ENCODE measurements around the gene CD79B.
"Not testable (repeated sequence)": the region's sequence is repeated elsewhere in the genome, so short reads cannot be mapped to it uniquely, and the experiment has no call there.

Gene CD79B

DNA sequence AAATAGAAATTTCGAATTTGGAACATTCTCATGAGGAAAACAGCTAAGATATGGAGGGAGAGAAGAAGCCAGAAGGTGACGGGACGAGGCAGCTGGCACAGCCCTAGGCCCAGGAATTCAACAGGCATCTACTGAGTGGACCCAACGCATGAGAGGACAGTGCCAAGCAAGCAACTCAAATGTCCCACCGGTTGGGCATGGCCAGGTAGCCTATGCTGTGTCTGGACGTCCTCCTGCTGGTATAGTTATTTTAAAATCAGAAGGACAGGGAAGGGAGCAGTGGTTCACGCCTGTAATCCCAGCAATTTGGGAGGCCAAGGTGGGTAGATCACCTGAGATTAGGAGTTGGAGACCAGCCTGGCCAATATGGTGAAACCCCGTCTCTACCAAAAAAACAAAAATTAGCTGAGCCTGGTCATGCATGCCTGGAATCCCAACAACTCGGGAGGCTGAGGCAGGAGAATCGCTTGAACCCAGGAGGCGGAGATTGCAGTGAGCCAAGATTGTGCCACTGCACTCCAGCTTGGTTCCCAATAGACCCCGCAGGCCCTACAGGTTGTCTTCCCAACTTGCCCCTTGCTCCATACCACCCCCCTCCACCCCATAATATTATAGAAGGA is 15.5 kb downstream of the CD79B start:
- in situ Hi-C loops (cut with HindIII; ENCODE audit: low sequenced_read_pairs), result no loop called here

DNA sequence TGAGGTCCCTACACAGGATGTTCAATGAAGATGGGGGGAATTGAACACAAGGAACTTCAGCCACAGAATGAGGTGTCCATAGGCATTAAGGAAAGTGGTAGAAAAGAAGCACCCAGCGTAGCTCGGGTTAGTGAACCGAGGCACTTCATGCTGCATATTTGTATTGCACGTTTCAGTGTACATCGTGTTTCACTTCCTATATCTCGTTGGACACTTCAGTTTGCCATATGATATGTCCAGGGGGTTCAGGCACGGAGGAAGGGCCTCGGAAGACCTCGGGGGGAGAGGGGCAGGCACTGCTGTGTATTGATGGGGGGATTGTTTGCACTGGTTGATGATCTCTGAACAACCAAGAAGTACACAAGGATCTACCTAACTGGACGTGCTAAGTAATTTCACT is 16.4 kb downstream of the CD79B start:
- in situ Hi-C loops (cut with HindIII; ENCODE audit: low sequenced_read_pairs), result not testable (repeated sequence)

DNA sequence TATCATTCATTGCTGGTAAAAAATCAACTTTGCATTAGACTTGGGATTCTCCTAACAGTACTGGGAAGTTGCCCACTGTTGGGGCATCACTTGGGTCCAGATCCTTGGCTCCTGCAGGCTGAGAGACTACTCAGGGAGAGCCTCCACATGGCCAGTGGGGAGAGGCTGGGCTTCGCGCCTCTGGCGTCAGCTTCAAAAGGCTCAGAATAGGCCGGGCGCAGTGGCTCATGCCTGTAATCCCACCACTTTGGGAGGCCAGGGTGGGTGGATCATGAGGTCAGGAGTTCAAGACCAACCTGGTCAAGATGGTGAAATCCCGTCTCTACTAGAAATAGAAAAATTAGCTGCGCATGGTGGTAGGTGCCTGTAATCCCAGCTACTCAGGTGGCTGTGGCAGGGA is 17.7 kb downstream of the CD79B start:
- in situ Hi-C loops (cut with HindIII; ENCODE audit: low sequenced_read_pairs), result no loop called here

DNA sequence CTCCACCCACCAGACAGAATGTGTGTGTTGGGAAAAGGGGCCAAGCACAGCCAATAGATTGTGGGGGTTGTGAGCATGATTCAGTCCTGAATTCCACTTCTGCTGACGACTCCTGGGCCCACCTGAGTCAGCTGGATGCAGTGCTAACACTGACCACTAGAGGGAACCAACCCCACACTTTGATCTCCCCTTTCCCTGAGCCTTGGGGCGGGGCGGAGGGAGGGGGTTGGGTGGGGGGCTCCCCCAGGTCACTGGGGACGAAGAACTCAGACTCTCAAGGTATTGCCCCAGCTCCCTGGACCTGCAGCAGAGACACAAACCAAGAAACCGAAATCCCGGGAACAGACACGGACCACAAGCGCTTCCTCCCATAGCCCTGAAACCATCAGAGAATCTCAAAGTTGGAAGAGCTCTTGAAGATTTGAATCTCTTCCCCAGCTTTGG is 20.5 kb downstream of the CD79B start:
- in situ Hi-C loops (cut with HindIII; ENCODE audit: low sequenced_read_pairs), result no loop called here

DNA sequence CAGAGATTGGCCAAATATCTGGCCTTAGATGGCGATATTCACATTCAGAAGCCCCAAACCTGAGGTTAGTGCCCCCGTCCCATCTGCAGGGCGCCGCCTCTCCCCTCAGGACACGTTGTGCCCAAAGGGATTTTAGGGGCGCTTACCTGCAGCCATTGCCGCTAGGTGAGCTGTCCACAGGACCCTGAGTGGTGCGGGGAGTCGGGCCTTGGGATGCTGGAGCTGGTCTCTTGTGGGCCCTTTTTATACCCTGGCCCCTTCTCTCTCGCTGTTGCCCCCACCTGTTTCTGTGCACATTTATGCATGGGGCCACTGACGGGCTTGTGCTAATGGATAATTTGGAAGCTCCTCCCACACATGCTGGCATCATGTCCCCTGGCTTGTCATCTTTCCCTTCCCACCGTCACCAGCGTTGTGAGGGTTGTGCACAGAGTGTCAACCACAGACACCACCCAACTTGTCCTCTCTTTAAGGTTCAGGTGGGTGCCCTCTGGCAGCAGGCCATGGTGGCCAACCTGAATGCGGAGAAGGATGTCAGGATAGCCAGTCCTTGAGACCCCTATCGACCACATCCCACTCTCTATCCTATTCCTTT is 21.0 kb downstream of the CD79B start, which contains the start of gene CSHL1:
TSS of gene CSHL1 (minus strand) at position 218 of the 595 bp plus-strand sequence. CDS start at position 156, 62 bp downstream.
- in situ Hi-C loops (cut with HindIII; ENCODE audit: low sequenced_read_pairs), result no loop called here

DNA sequence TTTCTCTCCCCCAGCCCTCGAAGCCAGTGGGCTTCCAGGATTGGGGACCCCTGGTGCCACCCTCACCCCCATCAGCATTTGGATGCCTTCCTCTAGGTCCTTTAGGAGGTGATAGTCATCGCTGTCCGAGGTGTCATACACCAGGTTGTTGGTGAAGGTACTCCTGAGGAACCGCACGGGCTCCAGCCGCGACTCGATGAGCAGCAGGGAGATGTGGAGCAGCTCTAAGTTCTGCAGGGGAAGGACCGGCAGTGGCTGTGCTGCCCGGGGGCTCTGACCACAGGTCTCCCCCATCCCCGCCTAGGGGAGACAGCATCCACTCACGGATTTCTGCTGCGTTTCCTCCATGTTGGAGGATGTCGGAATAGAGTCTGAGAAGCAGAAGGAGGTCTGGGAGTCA is 22.0 kb downstream of the CD79B start:
- in situ Hi-C loops (cut with HindIII; ENCODE audit: low sequenced_read_pairs), result no loop called here

DNA sequence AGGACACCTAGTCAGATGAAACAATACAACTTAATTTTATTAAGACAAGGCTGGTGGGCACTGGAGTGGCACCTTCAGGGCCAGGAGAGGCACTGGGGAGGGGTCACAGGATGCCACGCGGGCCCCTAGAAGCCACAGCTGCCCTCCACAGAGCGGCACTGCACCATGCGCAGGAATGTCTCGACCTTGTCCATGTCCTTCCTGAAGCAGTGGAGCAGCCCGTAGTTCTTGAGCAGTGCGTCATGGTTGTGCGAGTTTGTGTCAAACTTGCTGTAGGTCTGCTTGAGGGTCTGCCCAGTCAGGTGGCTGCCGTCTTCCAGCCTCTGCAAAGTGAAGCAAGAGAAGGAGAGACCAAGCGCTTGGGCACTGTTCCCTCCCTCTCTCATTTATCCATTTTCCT is 22.5 kb downstream of the CD79B start:
- in situ Hi-C loops (cut with HindIII; ENCODE audit: low sequenced_read_pairs), result not testable (repeated sequence)

DNA sequence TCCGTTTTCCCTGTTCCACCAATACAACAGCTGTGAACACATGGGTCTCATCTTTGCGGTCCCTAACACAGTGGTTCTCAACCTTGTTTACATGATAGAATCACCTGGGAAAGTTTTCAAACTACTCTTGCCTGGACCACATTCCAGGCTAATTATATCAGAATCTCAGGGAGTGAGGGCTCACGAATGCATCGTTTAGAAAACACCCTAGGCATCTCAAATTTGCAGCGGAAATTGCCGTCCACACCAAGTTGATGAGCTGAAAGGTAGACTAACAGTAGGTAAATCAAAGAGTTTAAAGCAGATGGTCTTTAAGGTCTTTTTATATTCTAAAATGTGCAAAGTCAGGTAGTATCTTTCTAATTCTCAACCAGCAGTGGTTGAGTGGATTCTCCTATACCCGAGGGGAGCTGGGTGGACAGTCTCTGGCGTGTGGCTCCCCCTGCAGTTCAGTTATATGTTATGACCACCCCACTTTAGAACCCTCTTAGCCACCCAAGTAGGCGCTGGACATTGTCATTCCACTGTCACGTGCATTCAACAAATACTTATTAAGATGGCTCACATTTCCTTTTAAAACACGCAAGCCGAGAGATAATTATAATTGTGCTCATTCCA is 24.9 kb downstream of the CD79B start:
- in situ Hi-C loops (cut with HindIII; ENCODE audit: low sequenced_read_pairs), result not testable (repeated sequence)

DNA sequence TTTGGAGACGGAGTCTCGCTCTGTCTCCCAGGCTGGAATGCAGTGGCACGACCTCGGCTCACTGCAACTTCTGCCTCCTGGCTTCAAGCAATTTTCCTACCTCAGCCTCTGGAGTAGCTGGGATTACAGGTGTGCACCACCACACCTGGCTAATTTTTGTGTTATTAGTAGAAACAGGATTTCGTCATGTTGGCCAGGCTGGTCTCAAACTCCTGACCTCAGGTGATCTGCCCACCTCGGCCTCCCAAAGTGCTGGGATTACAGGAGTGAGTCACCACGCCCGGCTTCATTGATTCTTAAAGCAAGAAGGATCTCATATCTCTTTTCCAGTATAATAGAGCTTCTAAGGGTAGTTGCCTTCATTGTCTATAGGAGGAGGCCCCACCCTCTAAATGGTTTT is 27.3 kb downstream of the CD79B start:
- in situ Hi-C loops (cut with HindIII; ENCODE audit: low sequenced_read_pairs), result not testable (repeated sequence)

DNA sequence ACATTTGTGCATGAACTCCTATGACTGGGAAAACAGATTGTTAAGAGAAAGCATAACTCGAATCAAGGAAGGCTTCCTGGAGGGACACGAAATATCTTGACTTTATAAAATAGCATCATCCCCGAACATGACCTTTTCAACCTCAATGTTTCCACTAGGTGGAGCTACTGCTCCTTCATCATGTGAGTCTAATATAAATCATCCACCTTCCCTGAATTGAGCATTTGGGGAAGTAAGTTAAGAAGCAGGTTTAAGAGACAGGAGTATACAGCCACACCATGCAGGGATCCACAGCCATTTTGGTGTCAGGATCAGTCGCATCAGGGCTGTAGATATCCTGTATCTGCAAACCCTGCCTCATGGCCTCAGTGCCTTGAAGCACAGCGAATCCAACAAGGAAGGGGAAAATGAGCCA is 28.3 kb downstream of the CD79B start:
- in situ Hi-C loops (cut with HindIII; ENCODE audit: low sequenced_read_pairs), result not testable (repeated sequence)

DNA sequence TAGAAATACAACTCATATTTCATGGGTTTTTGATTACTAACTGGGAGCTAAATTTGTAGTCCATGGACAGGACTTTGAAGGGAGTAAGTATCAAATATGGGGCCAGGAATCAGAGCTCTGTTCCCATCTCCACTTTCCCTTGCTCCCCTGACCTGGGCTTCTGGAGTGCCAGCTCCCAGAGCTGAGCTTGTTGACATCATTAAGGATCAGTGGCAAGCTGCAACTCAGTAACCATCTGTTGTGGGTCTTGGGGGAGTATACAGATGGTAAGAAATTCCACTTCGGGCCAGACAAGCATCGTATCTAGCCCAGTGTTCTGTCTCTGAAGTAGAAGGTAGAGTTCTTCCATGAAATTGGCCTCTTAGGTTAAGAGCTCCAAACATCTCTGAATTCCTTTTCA is 30.2 kb downstream of the CD79B start:
- in situ Hi-C loops (cut with HindIII; ENCODE audit: low sequenced_read_pairs), result not testable (repeated sequence)

DNA sequence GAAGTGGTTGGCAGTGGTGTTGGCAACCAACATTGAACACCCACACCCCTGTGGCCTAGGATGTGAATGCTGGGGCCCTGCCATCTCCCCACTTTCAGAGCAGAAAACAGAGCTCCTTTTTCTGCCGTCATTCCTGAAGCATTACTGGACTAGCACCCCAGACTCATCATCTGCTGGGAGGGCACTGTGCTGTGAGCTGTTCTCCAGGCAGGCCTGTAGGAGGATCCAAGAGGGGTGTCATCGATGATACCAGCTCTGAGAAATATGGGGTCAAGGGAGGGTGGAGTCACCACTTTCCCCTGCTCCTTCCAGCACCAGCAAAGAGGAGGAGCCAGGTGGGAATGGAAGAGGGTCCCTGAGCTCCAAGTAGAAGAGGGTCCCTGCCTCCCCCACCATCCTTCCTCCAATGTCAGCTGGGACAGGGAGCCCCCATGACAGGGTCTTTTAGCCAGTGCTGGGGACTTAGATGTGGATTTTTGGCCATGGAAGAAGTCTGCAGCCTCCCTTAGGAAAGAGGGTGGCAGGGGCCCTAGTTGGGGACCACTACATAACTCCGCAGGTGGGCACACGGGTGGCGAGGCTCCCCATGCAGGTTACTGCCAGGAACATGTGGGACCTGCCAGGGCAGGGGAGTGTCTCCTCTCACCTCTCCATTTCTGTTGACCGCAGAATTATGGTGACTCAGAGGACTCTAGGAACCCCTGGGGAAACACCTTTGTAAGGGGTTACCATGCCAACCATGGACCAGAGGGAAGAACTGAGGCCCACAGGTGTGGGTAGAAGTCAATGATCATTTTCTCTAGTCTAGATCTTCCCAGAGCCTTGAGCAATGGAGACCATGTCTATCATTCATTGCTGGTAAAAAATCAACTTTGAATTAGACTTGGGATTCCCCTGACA is 33.0 kb downstream of the CD79B start:
- in situ Hi-C loops (cut with HindIII; ENCODE audit: low sequenced_read_pairs), result not testable (repeated sequence)

DNA sequence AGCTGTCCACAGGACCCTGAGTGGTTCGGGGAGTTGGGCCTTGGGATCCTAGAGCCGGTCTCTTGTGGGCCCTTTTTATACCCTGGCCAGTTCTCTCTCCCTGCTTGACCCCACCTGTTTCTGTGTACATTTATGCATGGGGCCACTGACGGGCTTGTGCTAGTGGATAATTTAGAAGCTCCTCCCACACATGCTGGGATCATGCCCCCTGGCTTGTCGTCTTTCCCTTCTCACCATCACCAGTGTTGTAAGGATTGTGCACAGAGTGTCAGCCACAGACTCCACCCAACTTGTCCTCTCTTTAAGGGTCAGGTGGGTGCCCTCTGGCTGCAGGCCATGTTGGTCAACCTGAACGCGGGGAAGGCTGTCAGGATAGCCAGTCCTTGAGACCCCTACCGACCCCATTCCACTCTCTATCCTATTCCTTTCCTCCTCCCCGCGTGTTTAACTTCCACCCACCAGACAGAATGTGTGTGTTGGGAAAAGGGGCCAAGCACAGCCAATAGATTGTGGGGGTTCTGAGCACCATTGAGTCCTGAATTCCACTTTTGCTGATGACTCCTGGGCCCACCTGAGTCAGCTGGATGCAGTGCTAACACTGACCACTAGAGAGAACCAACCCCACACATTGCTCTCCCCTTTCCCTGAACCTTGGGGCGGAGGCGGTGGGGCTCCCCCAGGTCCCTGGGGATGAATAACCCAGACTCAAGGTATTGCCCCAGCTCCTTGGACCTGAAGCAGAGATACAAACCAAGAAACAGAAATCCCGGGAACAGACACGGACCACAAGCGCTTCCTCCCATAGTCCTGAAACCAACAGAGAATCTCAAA is 35.4 kb downstream of the CD79B start, which contains the start of gene CSH1:
TSS of gene CSH1 (minus strand) at position 51 of the 831 bp plus-strand sequence. CDS start 63 bp downstream, outside the sequence.
- in situ Hi-C loops (cut with HindIII; ENCODE audit: low sequenced_read_pairs), result not testable (repeated sequence)

DNA sequence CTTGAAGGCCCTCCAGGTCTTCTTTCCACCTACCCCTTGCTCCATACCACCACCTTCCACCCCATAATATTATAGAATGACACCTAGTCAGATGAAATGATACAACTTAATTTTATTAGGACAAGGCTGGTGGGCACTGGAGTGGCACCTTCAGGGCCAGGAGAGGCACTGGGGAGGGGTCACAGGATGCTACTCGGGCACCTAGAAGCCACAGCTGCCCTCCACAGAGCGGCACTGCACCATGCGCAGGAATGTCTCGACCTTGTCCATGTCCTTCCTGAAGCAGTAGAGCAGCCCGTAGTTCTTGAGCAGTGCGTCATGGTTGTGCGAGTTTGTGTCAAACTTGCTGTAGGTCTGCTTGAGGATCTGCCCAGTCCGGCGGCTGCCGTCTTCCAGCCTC is 37.3 kb downstream of the CD79B start:
- in situ Hi-C loops (cut with HindIII; ENCODE audit: low sequenced_read_pairs), result not testable (repeated sequence)

DNA sequence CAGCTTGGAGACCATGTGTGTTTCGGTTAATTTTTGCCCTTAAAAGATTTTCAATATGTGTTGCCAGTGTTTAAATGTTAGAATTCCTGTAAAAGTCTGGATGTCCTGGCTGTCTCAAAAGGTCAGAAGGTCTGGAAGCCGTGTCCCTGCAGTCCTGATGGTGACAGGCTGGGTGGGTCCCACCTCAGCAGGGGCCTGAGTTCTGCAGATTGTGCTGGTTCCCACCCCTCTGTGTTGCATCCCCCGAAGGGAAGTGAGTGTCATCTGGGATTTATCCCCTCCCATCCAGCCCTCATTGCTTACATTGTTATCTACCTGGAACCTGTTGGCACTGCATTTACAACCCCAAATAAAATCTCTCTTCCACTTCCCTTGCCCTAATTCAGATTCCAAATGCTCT is 38.1 kb downstream of the CD79B start:
- in situ Hi-C loops (cut with HindIII; ENCODE audit: low sequenced_read_pairs), result not testable (repeated sequence)

DNA sequence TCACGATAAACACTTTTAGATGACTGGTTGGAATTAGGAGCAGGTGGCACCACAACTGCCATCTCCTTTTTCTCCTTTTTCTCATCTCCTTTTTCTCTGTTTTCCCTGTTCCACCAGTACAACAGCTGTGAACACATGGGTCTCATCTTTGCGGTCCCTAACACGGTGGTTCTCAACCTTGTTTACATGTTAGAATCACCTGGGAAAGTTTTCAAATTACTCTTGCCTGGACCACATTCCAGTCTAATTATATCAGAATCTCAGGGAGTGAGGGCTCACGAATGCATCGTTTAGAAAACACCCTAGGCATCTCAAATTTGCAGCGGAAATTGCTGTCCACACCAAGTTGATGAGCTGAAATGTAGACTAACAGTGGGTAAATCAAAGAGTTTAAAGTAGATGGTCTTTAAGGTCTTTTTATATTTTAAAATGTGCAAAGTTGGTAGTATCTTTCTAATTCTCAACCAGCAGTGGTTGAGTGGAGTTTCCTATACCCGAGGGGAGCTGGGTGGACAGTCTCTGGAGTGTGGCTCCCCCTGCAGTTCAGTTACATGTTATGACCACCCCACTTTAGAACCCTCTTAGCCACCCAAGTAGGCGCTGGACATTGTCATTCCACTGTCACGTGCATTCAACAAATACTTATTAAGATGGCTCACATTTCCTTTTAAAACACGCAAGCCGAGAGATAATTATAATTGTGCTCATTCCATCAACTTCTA is 39.7 kb downstream of the CD79B start:
- in situ Hi-C loops (cut with HindIII; ENCODE audit: low sequenced_read_pairs), result not testable (repeated sequence)

DNA sequence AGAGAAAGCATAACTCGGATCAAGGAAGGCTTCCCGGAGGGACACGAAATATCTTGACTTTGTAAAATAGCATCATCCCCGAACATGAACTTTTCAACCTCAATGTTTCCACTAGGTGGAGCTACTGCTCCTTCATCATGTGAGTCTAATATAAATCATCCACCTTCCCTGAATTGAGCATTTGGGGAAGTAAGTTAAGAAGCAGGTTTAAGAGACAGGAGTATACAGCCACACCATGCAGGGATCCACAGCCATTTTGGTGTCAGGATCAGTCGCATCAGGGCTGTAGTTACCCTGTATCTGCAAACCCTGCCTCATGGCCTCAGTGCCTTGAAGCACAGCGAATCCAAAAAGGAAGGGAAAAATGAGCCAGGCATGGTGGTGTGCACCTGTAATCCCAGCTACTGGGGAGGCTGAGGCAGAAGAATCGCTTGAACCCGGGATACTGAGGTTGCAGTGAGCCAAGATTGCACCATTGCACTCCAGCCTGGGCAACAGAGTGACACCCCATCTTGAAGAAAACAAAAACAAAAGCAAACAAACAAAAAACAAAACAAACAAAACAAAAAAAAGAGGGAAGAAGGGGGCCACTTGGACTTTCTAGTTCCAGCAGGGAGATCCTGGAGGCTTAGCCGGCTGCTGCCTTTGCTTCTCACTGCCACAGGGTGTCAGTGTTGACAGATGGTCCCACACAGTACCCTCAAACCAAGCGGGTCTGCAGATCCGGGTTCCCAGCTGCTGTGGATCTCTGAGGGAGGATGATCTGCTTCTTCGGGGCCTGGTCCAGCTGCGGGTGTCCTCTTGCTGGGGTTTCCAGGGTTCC is 42.9 kb downstream of the CD79B start:
- in situ Hi-C loops (cut with HindIII; ENCODE audit: low sequenced_read_pairs), result not testable (repeated sequence)

DNA sequence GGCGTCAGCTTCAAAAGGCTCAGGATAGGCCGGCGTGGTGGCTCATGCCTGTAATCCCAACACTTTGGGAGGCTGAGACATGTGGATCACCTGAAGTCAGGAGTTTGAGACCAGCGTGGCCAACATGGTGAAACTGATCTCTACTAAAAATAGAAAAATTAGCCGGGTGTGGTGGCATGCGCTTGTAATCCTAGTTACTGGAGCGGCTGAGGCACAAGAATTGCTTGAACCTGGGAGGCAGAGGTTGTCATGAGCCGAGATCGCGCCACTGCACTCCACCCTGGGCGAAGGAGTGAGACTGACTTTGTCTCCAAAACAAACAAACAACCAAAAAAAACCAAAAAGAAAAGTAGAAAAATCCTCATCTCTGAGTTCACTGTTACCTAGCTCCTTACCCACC is 47.0 kb downstream of the CD79B start:
- in situ Hi-C loops (cut with HindIII; ENCODE audit: low sequenced_read_pairs), result not testable (repeated sequence)
